ENCODE data around the gene LGALS1. TPM values are rescaled to one million over a fixed set of nuclear protein-coding genes. Genes with fewer than 3 reads are reported as not detected.

LGALS1 gene
- total and polyA plus RNA-seq, 9 of the 15 experiments (the other 6 are each of a cell fraction or from before 2014, with no cell fraction given) = 160 to 800 (median 330) TPM

DNA sequence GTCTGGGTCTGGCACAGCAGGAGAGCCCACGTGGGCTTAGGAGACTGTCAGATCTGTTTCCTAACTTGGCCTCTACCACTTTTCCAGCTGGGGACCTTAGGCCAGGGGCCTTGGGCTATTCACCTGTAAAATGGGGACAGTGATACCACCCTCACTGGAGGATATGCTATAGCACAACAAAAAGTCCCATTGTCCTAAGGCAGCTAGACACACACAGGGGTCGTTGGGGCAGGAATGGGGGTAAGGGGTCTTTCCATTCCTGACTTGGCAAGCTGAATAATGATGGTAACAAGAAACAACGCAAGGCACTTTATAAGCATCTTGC lies 38.5 kb upstream of the LGALS1 start:
- Histone ChIP-seq H2AFZ (ENCODE audit: low read depth, low read length) (no peak overlapping the region), H3K9ac (ENCODE audit: insufficient read depth in 1 of 2, low read depth in 2 of 2, low read length in 2 of 2) (peak overlapping the region; percentile 20 to 81; a peak in 3 of 4 replicates), H4K20me1 (replicated peaks; ENCODE audit: control insufficient read depth, insufficient read depth, low read length) (no peaks in the 10 kb centered on the region), H3K4me3 (no peak overlapping the region), H3K9me1 (ENCODE audit: control insufficient read depth, insufficient read depth, low read length) (no peaks in the 10 kb centered on the region), H3K27ac (ENCODE audit: extremely low read depth, low read depth, low read length) (no peak overlapping the region), H3K4me2 (ENCODE audit: insufficient read depth, low read length) (no peak overlapping the region), H3K27me3 (ENCODE audit: control insufficient read depth in 2 of 2, insufficient read depth in 2 of 2, low read length in 2 of 2) (no peaks in the 10 kb centered on the region), H3K9me3 (replicated peaks; ENCODE audit: control insufficient read depth, insufficient read depth, low read depth, low read length) (no peaks in the 10 kb centered on the region), H3K4me1 (replicated peaks in 1 of 2; ENCODE audit: control insufficient read depth in 2 of 2, insufficient read depth in 2 of 2, low read length in 2 of 2) (peaks cover 45 to 84% of the 10 kb centered on the region in 2 experiments), H3K36me3 (ENCODE audit: control insufficient read depth, insufficient read depth, low read length) (peaks cover 17% of the 10 kb centered on the region; the same call in 2 of the 3 replicates), H3K79me2 (ENCODE audit: control insufficient read depth, insufficient read depth, low read length) (peaks cover 11% of the 10 kb centered on the region)
- WGBS (ENCODE audit: insufficient coverage, low coverage, missing lambda C conversion rate) = 65% methylated on average over 3 of the region's 3 CpGs
- in situ Hi-C loops (cut with MboI) = no loop called here
- DNase-seq (ENCODE audit: extremely low read depth in 1 of 4, low spot score in 3 of 4) (no peak), FAIRE-seq (no peak), ATAC-seq (no peak)
- TF ChIP-seq ZC3H4 (CRISPR knock-in tag; IDR thresholded peaks at IDR 0.05; ENCODE audit: borderline replicate concordance) (no peak), CTBP1 (IDR thresholded peaks at IDR 0.05; ENCODE audit: borderline replicate concordance) (no peak), MED1 (CRISPR knock-in tag; IDR thresholded peaks at IDR 0.05; ENCODE audit: borderline replicate concordance) (no peak), ARID2 (IDR thresholded peaks at IDR 0.05) (no peak), ZNF57 (CRISPR knock-in tag; IDR thresholded peaks at IDR 0.05) (no peak), BRCA1 (IDR thresholded peaks at IDR 0.05) (no peak), BRCA1 (CRISPR knock-in tag; IDR thresholded peaks at IDR 0.05) (no peak), FOXA1 (IDR thresholded peaks at IDR 0.05; ENCODE audit: borderline replicate concordance) (no peak), KAT8 (IDR thresholded peaks at IDR 0.05; ENCODE audit: low read depth) (no peak), PRPF4 (IDR thresholded peaks at IDR 0.05; ENCODE audit: insufficient read depth, low read depth, low read length, poor library complexity, severe bottlenecking) (no peak), ZNF165 (CRISPR knock-in tag; IDR thresholded peaks at IDR 0.05; ENCODE audit: borderline replicate concordance) (no peak), ZNF174 (CRISPR knock-in tag; IDR thresholded peaks at IDR 0.05) (no peak), MCM2 (IDR thresholded peaks at IDR 0.05; ENCODE audit: low read depth) (no peak), ZSCAN32 (CRISPR knock-in tag; IDR thresholded peaks at IDR 0.05) (no peak), SRSF3 (IDR thresholded peaks at IDR 0.05; ENCODE audit: insufficient read depth, low read length) (no peak), MIER1 (IDR thresholded peaks at IDR 0.05; ENCODE audit: low read depth) (no peak), RAD21 (CRISPR knock-in tag; conservative IDR thresholded peaks at IDR 0.05 in 1 of 2, IDR thresholded peaks at IDR 0.05 in 1 of 2) (no peak)
- TF ChIP-seq, protein P1, sequence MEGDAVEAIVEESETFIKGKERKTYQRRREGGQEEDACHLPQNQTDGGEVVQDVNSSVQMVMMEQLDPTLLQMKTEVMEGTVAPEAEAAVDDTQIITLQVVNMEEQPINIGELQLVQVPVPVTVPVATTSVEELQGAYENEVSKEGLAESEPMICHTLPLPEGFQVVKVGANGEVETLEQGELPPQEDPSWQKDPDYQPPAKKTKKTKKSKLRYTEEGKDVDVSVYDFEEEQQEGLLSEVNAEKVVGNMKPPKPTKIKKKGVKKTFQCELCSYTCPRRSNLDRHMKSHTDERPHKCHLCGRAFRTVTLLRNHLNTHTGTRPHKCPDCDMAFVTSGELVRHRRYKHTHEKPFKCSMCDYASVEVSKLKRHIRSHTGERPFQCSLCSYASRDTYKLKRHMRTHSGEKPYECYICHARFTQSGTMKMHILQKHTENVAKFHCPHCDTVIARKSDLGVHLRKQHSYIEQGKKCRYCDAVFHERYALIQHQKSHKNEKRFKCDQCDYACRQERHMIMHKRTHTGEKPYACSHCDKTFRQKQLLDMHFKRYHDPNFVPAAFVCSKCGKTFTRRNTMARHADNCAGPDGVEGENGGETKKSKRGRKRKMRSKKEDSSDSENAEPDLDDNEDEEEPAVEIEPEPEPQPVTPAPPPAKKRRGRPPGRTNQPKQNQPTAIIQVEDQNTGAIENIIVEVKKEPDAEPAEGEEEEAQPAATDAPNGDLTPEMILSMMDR (IDR thresholded peaks at IDR 0.05 in 2 of 3, conservative IDR thresholded peaks at IDR 0.05 in 1 of 3; ENCODE audit: insufficient read depth in 2 of 3, low read depth in 1 of 3, low read length in 3 of 3) = no peak
- TF ChIP-seq, protein P2, sequence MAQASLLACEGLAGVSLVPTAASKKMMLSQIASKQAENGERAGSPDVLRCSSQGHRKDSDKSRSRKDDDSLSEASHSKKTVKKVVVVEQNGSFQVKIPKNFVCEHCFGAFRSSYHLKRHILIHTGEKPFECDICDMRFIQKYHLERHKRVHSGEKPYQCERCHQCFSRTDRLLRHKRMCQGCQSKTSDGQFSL (CRISPR knock-in tag; IDR thresholded peaks at IDR 0.05) = no peak
- TF ChIP-seq, protein P2 (tag; IDR thresholded peaks at IDR 0.05) = no peak
- BruUV-seq (replicated peaks) = no TSS peak
- CTCF ChIA-PET (ENCODE audit: low intra/inter-chr PET ratio) = interaction anchor here (0.9 to 1.1 kb wide), 2 partner anchors 45 to 89 kb away, joined by 3 read pairs; no protein-coding TSS in a partner anchor
- intact Hi-C loops (cut with micrococcal nuclease) = no loop called here
- POLR2A ChIA-PET = interaction anchor here (1.2 to 2.5 kb wide), 3 partner anchors 10 to 27 kb away, joined by 3 to 12 read pairs (median 3); no protein-coding TSS in a partner anchor

All from K562 (cell line).